ENCODE measurements around the gene GDPD3. TPM values are rescaled to one million over a fixed set of nuclear protein-coding genes. Genes with fewer than 3 reads are reported as not detected.

GDPD3 gene
- total and polyA plus RNA-seq, 2 donors from 2014 or later: 3.6 to 17.7 TPM

DNA sequence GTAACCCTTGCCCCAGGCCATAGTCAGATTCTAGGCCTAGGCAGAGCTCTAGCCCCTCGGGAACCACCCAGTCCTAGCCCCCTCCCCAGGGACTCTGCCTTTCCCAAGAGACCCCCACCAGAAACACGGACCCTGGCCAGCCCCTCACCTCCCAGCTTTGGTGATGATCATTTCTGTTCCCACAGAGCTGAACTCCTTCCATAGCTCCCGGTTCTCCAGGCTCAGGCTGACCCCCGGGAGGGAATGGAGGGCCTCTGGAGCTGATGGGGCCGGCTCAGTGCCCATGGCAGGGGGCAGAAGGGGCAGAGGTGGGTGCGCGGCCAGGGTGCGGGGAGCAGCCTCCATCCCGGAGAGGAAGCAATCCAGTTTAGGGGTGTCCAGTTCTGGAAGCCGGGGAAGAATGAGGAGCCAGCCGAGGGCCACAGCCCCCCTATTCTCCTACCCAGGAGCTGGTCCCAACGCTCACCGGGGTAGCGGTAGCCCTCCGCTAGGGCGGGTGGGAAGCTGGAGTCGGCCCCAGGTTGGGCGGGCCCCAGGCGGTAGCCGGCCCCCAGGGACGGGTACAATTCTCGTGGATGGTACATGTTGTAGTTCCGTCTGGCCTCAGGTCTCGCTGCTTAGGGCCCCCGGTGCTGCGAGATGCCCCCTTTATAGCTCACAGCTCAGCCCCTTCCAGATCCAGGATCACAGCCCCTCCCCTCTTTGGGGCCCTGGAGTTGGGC lies 22.6 kb downstream of the GDPD3 start:
- peaks cover 0 to 26% (median 16%) of the 10 kb centered on the region in 3 donors for H3K4me1 ChIP-seq (ENCODE audit: control insufficient read depth in 2 of 3, insufficient read depth in 2 of 3, low read depth in 1 of 3, low read length in 3 of 3)

DNA sequence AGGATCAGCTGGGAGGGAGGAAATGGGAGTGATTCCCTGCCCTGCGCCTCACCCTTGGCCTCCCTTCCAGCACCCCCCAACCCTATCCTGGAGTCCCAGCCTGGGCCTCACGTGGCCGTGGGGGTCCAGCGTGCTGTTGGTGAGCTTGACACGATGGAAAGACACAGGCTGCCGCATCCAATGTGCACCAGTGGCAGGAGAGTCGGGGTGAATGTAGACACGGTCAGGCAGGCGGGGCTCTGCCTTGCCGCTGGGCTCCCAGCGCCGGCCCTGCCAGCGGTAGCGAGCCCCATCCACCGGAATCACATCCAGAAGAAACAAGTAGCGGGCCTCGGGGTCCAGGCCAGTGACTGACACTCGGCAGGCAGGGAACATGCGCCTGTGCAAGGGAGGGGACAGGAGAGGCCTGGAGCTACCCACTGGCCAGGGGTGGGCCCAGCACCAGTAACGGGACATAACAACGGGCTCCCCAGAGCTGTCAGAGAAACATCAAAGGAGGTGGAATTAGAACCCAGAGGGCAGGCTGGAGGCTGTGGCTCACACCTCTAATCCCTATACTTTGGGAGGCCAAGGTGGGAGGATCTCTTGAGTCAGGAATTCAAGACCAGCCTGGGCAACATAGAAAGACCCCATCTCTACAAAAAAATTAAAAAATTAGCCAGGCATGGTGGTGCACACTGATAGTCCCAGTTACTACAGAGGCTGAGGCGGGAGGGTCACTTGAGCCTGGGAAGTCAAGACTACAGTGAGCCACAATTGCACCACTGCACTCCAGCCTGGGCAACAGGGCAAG lies 24.3 kb downstream of the GDPD3 start:
- H3K9ac ChIP-seq (ENCODE audit: low read length in 3 of 3): no peak overlapping the region
- H3K9me3 ChIP-seq (ENCODE audit: control insufficient read depth in 2 of 3, insufficient read depth in 1 of 3, low read length in 3 of 3): no peaks in the 10 kb centered on the region
- DNase-seq (no peak), FAIRE-seq (no peak)
- H3K4me1 ChIP-seq (ENCODE audit: control insufficient read depth in 2 of 3, insufficient read depth in 2 of 3, low read depth in 1 of 3, low read length in 3 of 3): peaks cover 0 to 15% (median 5%) of the 10 kb centered on the region in 3 donors
- peaks cover 1 to 10% (median 6%) of the 10 kb centered on the region in 3 donors for H3K36me3 ChIP-seq (ENCODE audit: control insufficient read depth in 2 of 3, insufficient read depth in 3 of 3, low read length in 3 of 3)
- H3K27ac ChIP-seq (ENCODE audit: low read depth in 2 of 2, low read length in 2 of 2): no peak overlapping the region
- TF ChIP-seq, protein P1, sequence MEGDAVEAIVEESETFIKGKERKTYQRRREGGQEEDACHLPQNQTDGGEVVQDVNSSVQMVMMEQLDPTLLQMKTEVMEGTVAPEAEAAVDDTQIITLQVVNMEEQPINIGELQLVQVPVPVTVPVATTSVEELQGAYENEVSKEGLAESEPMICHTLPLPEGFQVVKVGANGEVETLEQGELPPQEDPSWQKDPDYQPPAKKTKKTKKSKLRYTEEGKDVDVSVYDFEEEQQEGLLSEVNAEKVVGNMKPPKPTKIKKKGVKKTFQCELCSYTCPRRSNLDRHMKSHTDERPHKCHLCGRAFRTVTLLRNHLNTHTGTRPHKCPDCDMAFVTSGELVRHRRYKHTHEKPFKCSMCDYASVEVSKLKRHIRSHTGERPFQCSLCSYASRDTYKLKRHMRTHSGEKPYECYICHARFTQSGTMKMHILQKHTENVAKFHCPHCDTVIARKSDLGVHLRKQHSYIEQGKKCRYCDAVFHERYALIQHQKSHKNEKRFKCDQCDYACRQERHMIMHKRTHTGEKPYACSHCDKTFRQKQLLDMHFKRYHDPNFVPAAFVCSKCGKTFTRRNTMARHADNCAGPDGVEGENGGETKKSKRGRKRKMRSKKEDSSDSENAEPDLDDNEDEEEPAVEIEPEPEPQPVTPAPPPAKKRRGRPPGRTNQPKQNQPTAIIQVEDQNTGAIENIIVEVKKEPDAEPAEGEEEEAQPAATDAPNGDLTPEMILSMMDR (IDR thresholded peaks at IDR 0.05; ENCODE audit: borderline replicate concordance, extremely low read depth, insufficient read depth): no peak
- no peaks in the 10 kb centered on the region for H3K27me3 ChIP-seq (ENCODE audit: control insufficient read depth, insufficient read depth, low read length)
- no peak overlapping the region for H3K4me3 ChIP-seq (ENCODE audit: low read length in 3 of 3)
- intact Hi-C loops (cut with DNase I): no loop called here

More for the DNA sequence above, 22.6 kb downstream of the GDPD3 start:
- intact Hi-C loops (cut with DNase I): no loop called here
- Histone ChIP-seq H3K27ac (ENCODE audit: low read depth in 2 of 2, low read length in 2 of 2) (peak overlapping the region; percentile 3 to 76), H3K9ac (ENCODE audit: low read length in 3 of 3) (peak overlapping the region in 1 of 3 donors; percentile 67), H3K9me3 (ENCODE audit: control insufficient read depth in 2 of 3, insufficient read depth in 1 of 3, low read length in 3 of 3) (no peaks in the 10 kb centered on the region), H3K27me3 (ENCODE audit: control insufficient read depth, insufficient read depth, low read length) (no peaks in the 10 kb centered on the region), H3K36me3 (ENCODE audit: control insufficient read depth in 2 of 3, insufficient read depth in 3 of 3, low read length in 3 of 3) (peaks cover 4 to 10% (median 5%) of the 10 kb centered on the region in 3 donors), H3K4me3 (ENCODE audit: low read length in 3 of 3) (no peak overlapping the region)
- FAIRE-seq (no peak), DNase-seq (peak in 1 of 5 donors; percentile 75)
- TF ChIP-seq, protein P1 (IDR thresholded peaks at IDR 0.05; ENCODE audit: borderline replicate concordance, extremely low read depth, insufficient read depth): no peak

DNA sequence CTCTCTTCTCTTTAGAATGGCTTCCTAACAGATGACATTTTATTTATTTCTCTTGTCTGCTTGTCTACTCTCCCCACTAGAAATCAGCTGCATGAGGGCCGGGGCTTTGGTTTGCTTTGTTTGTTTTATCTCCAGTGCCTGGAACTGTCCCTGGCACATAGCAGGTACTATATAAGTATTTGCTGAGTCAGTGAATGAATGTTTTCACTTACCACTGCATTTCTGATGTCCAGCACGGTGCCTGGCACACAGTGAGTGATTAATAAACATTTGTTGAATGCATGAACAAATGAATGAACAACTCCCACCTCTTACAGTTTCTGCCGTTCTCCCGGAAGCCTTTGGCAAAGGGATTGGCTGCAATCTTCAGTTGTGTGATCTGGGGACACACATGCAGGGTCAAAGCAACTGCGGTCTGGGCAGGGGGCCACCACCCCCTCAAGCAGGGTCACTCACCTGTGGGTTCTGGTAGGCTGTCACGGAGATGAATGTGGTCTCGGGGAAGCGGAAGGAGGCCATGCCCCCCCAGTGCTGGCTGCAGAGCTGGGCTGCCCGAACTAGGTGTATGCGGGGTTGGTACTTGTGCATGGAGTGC lies 25.0 kb downstream of the GDPD3 start:
- DNase-seq: no peak
- H3K27me3 ChIP-seq (ENCODE audit: control insufficient read depth, insufficient read depth, low read length): no peaks in the 10 kb centered on the region
- no peak overlapping the region for H3K9ac ChIP-seq (ENCODE audit: low read length in 3 of 3)
- H3K27ac ChIP-seq (ENCODE audit: low read depth in 2 of 2, low read length in 2 of 2): no peak overlapping the region
- peaks cover 0 to 12% (median 5%) of the 10 kb centered on the region in 3 donors for H3K4me1 ChIP-seq (ENCODE audit: control insufficient read depth in 2 of 3, insufficient read depth in 2 of 3, low read depth in 1 of 3, low read length in 3 of 3)
- TF ChIP-seq, protein P1 (IDR thresholded peaks at IDR 0.05; ENCODE audit: borderline replicate concordance, extremely low read depth, insufficient read depth): no peak
- H3K36me3 ChIP-seq (ENCODE audit: control insufficient read depth in 2 of 3, insufficient read depth in 3 of 3, low read length in 3 of 3): peaks cover 0 to 13% (median 9%) of the 10 kb centered on the region in 3 donors
- H3K4me3 ChIP-seq (ENCODE audit: low read length in 3 of 3): no peak overlapping the region
- intact Hi-C loops (cut with DNase I): no loop called here
- no peaks in the 10 kb centered on the region for H3K9me3 ChIP-seq (ENCODE audit: control insufficient read depth in 2 of 3, insufficient read depth in 1 of 3, low read length in 3 of 3)
- no peak for FAIRE-seq

Measured in kidney (tissue), 14 donors.